PC-9 (cell line): ENCODE measurements around the gene PPIE. TPM values are rescaled to one million over a fixed set of nuclear protein-coding genes. Genes with fewer than 3 reads are reported as not detected.

Source experiments
- BruUV-seq: library from RNA; stranded (reverse); fragments of 400-500 nt; replicated peaks from 2 replicates; lab custom pipeline; 2021; lab: Mats Ljungman, UMichigan
- CTCF ChIA-PET: fragments of 300-600 bp; sonication (Branson Sonifier 250); formaldehyde crosslinking; loops from one replicate; lab custom pipeline; 2022; ENCODE audit warnings: antibody characterized with exemption; lab: Charles Lee
- POLR2A ChIA-PET: fragments of 300-600 bp; sonication (Branson Sonifier 250); formaldehyde crosslinking; loops from one replicate; lab custom pipeline; 2022; ENCODE audit warnings: antibody characterized with exemption; ENCODE audit not compliant: unreplicated experiment; lab: Charles Lee
- DNase-seq, 2 experiments: peaks; one replicate each; pipeline versions ENCODE4 v3.0.0 to v3.0.0-alpha.2; 2015 to 2022; ENCODE audit warnings: mixed read lengths in 1 of 2
- H2AFZ ChIP-seq: fragments of 200-600 bp; sonication (generic); 2 replicates; pipeline ENCODE4 v1.8.1; 2017; ENCODE audit warnings: antibody characterized with exemption
- H3F3A ChIP-seq: fragments of 200-600 bp; sonication (generic); 2 replicates; pipeline ENCODE4 v1.8.1; 2017; ENCODE audit warnings: antibody characterized with exemption, mild to moderate bottlenecking, low read depth; ENCODE audit not compliant: insufficient read depth
- H3K27ac ChIP-seq: fragments of 200-600 bp; sonication (generic); 2 replicates; pipeline ENCODE4 v1.6.1; 2016; ENCODE audit warnings: mixed run types
- H3K27me3 ChIP-seq: fragments of 200-600 bp; sonication (generic); 2 replicates; pipeline ENCODE4 v1.6.1; 2016; ENCODE audit warnings: low read depth, mixed run types; ENCODE audit not compliant: insufficient read depth
- H3K36me3 ChIP-seq: fragments of 200-600 bp; sonication (generic); 2 replicates; pipeline ENCODE4 v1.6.1; 2016; ENCODE audit warnings: low read depth, mixed run types
- H3K4me1 ChIP-seq: fragments of 200-600 bp; sonication (generic); replicated peaks from 2 replicates; pipeline ENCODE4 v1.6.1; 2016; ENCODE audit warnings: mixed run types; ENCODE audit not compliant: insufficient read depth
- H3K4me2 ChIP-seq: fragments of 200-600 bp; sonication (generic); 2 replicates; pipeline ENCODE4 v1.6.1; 2017; ENCODE audit warnings: mixed run types
- H3K4me3 ChIP-seq: fragments of 200-600 bp; sonication (generic); 2 replicates; pipeline ENCODE4 v1.6.1; 2016; ENCODE audit warnings: mixed run types
- H3K79me2 ChIP-seq: fragments of 200-600 bp; sonication (generic); 2 replicates; pipeline ENCODE4 v1.6.1; 2017; ENCODE audit warnings: low read depth, mixed run types
- H3K9me2 ChIP-seq: fragments of 200-600 bp; sonication (generic); 2 replicates; pipeline ENCODE4 v1.8.1; 2017; ENCODE audit warnings: mild to moderate bottlenecking; ENCODE audit not compliant: insufficient read depth
- H3K9me3 ChIP-seq: fragments of 200-600 bp; sonication (generic); 2 replicates; pipeline ENCODE4 v1.8.1; 2016; ENCODE audit warnings: low read depth; ENCODE audit not compliant: insufficient read depth
- H4K20me1 ChIP-seq: fragments of 200-600 bp; sonication (generic); 2 replicates; pipeline ENCODE4 v1.8.1; 2017; ENCODE audit not compliant: insufficient read depth
- EZH2 ChIP-seq: fragments of 200-600 bp; sonication (generic); IDR thresholded peaks from 2 replicates; pipeline ENCODE4 v1.8.0; 2017; ENCODE audit warnings: antibody characterized with exemption, low read depth
- intact Hi-C: fragments of 100-400 bp; cut with micrococcal nuclease; formaldehyde crosslinking; loops from one replicate; pipeline ENCODE4 v1.10.0; 2022; ENCODE audit not compliant: unreplicated experiment
- total RNA-seq: library from RNA; stranded (reverse); gene quantifications from 2 replicates; pipeline ENCODE4 v1.2.3, GENCODE V29; 2021
- TF ChIP-seq, protein P1 (sequence below): fragments of 200-600 bp; sonication (generic); conservative IDR thresholded peaks from 2 replicates; pipeline ENCODE4 v1.6.1; 2017; ENCODE audit warnings: mixed run types, antibody characterized with exemption, mild to moderate bottlenecking, moderate library complexity

PPIE gene
- total RNA-seq, 1 experiment from 2014 or later = 81.1 TPM

DNA sequence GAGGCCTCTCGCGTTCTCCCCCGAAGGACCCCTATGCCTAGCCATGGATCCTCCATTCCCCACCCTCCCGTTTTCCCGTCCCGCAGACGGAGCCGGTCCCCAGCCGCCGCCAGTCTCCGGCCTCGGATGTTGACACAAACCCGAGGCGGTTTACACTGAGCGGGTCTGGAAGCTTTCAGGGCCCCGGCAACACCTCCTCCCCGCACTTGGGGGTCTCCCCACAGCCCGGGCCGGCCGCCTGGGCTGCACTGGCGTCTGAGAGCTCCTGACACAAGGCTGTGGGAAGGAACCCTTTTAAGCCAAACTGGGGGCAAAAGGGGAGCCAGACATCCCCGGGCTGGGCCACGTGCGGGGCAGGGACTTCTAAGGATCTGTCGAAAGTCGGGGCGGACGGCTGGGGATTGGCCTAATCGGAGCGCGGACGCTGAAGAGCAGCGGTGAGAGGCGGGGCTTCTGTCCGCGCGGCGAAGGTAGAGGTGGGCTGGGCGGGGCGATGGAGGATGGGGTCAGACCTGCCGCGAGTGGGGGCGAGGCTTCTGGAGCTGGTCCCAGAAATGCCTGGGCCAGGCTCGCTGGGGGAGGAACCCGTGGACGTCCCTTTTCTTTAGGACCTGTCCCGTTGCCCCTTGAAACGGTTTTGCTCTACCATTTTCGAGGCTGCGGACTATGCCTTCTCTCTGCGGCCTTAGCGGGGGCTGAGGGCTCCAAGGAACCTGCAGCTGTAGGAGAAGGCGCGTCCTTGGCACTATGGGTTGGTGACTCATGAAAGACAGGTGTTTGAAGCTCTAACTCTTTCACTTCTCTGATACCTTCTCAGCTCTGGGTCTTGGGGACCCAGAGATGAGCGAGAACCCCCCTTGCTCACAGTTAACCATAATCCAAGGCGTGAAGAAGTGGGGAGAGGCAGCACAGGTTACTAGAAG is 46.3 kb upstream of the PPIE start:
- ChIA-PET POLR2A (no interaction called here), CTCF (interaction anchor here (0.6 to 2.0 kb wide), 2 partner anchors 21 to 594 kb away, joined by 3 to 4 read pairs; no protein-coding TSS in a partner anchor)
- Histone ChIP-seq H4K20me1 (no peaks in the 10 kb centered on the region), H2AFZ (no peak overlapping the region), H3K4me3 (no peak overlapping the region), H3K4me2 (no peak overlapping the region), H3K79me2 (no peaks in the 10 kb centered on the region), H3K27ac (no peak overlapping the region), H3K36me3 (no peaks in the 10 kb centered on the region), H3F3A (peaks cover 8% of the 10 kb centered on the region; the same call in 1 of the 2 replicates), H3K9me2 (no peaks in the 10 kb centered on the region), H3K4me1 (peaks cover 15% of the 10 kb centered on the region), H3K27me3 (peaks cover 15% of the 10 kb centered on the region; the same call in 1 of the 2 replicates), H3K9me3 (no peaks in the 10 kb centered on the region)
- no peak for DNase-seq
- no TSS peak for BruUV-seq
- intact Hi-C loops = no loop called here
- TF ChIP-seq, protein P1, sequence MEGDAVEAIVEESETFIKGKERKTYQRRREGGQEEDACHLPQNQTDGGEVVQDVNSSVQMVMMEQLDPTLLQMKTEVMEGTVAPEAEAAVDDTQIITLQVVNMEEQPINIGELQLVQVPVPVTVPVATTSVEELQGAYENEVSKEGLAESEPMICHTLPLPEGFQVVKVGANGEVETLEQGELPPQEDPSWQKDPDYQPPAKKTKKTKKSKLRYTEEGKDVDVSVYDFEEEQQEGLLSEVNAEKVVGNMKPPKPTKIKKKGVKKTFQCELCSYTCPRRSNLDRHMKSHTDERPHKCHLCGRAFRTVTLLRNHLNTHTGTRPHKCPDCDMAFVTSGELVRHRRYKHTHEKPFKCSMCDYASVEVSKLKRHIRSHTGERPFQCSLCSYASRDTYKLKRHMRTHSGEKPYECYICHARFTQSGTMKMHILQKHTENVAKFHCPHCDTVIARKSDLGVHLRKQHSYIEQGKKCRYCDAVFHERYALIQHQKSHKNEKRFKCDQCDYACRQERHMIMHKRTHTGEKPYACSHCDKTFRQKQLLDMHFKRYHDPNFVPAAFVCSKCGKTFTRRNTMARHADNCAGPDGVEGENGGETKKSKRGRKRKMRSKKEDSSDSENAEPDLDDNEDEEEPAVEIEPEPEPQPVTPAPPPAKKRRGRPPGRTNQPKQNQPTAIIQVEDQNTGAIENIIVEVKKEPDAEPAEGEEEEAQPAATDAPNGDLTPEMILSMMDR = no peak
- no peak for TF ChIP-seq EZH2

DNA sequence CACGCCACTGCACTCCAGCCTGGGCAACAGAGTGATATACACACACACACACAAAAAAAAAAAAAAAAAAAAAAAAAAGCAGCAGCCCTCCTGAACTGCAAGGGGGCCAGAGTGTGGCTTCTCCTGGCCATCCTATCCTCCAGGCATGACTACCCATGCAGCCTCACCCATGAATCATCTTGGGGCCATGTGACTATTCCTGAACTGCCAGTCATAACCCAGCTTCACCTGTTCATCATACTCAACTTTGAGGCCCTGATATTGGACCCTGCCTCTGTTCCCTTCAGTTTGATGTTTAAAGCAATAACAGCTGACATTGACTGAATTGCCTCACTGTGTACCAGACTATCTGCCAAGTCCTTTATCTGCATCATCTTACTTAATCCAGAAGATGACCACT is 44.7 kb upstream of the PPIE start:
- no peaks in the 10 kb centered on the region for H4K20me1 ChIP-seq
- BruUV-seq = no TSS peak
- CTCF ChIA-PET = interaction anchor here (0.5 to 0.7 kb wide), 3 partner anchors 88 to 146 kb away, joined by 9 to 24 read pairs (median 13); no protein-coding TSS in a partner anchor
- peaks cover 6% of the 10 kb centered on the region for H3K4me1 ChIP-seq
- no peak overlapping the region for H3K4me3 ChIP-seq
- DNase-seq = no peak
- H3K79me2 ChIP-seq = no peaks in the 10 kb centered on the region
- intact Hi-C loops = no loop called here
- peaks cover 5% of the 10 kb centered on the region; the same call in 1 of the 2 replicates for H3F3A ChIP-seq
- H3K36me3 ChIP-seq = no peaks in the 10 kb centered on the region
- no peaks in the 10 kb centered on the region for H3K9me2 ChIP-seq
- H3K9me3 ChIP-seq = no peaks in the 10 kb centered on the region
- H3K27me3 ChIP-seq = peaks cover 26% of the 10 kb centered on the region
- POLR2A ChIA-PET = no interaction called here
- no peak overlapping the region for H3K27ac ChIP-seq
- no peak overlapping the region for H2AFZ ChIP-seq
- TF ChIP-seq, protein P1 = no peak
- no peak for TF ChIP-seq EZH2
- no peak overlapping the region for H3K4me2 ChIP-seq

DNA sequence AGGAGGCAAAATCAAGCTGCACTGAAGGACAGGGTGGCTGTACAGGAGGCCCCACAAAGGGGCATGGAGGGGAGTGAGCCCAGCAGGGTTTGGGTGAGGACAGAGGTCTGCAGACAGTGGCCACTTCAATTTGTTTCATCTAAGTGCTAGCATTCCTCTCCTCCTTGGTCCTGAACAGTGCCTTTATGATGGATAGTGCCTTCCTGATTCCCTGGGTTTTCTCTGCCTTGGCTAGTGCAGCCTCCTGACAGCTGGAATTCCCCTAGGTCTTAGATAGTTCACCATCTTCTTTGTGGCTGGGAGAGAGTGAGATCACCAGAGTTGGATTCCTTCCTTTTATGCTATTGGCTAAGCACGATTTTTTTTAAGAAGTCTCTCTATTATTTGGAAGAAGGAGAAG is 43.7 kb upstream of the PPIE start:
- POLR2A ChIA-PET = no interaction called here
- Histone ChIP-seq H3K79me2 (no peaks in the 10 kb centered on the region), H3K4me2 (no peak overlapping the region), H3K4me3 (no peak overlapping the region), H3K4me1 (0 out of 2 replicates have a peak, but pooled peaks cover 4% of the 10 kb centered on the region), H4K20me1 (no peaks in the 10 kb centered on the region), H3K27ac (no peak overlapping the region), H2AFZ (no peak overlapping the region), H3K36me3 (no peaks in the 10 kb centered on the region), H3K9me3 (no peaks in the 10 kb centered on the region), H3K9me2 (no peaks in the 10 kb centered on the region), H3K27me3 (peaks cover 29% of the 10 kb centered on the region), H3F3A (no peaks in the 10 kb centered on the region)
- BruUV-seq = no TSS peak
- DNase-seq = no peak
- intact Hi-C loops = no loop called here
- CTCF ChIA-PET = no interaction called here
- TF ChIP-seq EZH2 = no peak
- TF ChIP-seq, protein P1 = no peak
